Common myeloid progenitor, CD34-positive (primary cell): Measurements from ENCODE around the gene HGS.

Source experiments
- CTCF ChIA-PET: fragments of 350-600 bp; sonication (Branson Sonifier 250); formaldehyde crosslinking; loops from one replicate; lab custom pipeline; 2021; ENCODE audit warnings: antibody characterized with exemption; lab: Charles Lee
- POLR2A ChIA-PET: fragments of 350-600 bp; sonication (Branson Sonifier 250); formaldehyde crosslinking; loops from one replicate; lab custom pipeline; 2021; ENCODE audit warnings: antibody characterized with exemption; lab: Charles Lee
- DNase-seq, 3 donors: peaks; one replicate each; pipeline versions ENCODE4 v3.0.0 to v3.0.0-alpha.2; 2013
- H3K27ac ChIP-seq, 2 experiments: 1 replicate in 1 of 2; 2 replicates in 1 of 2; pipeline ENCODE4 v1.7.0; 2013; ENCODE audit warnings: inconsistent platforms in 2 of 2, low read length in 2 of 2, mild to moderate bottlenecking in 2 of 2, low read depth in 1 of 2, moderate library complexity in 1 of 2; ENCODE audit not compliant: severe bottlenecking in 2 of 2, insufficient read depth in 1 of 2, poor library complexity in 1 of 2
- H3K27me3 ChIP-seq, 5 experiments: replicated peaks in 2 of 5; 1 replicate in 3 of 5; 2 replicates in 2 of 5; pipeline versions ENCODE4 v1.6.1 to v1.7.0; 2013; ENCODE audit warnings: low read length in 4 of 5, mild to moderate bottlenecking in 2 of 5, moderate library complexity in 2 of 5, inconsistent platforms in 1 of 5; ENCODE audit not compliant: insufficient read depth in 5 of 5, control insufficient read depth in 4 of 5
- H3K36me3 ChIP-seq, 4 experiments: 1 replicate in 2 of 4; 2 replicates in 2 of 4; pipeline versions ENCODE4 v1.6.1 to v1.7.0; 2013; ENCODE audit warnings: low read length in 3 of 4, control low read depth in 1 of 4, mild to moderate bottlenecking in 1 of 4; ENCODE audit not compliant: control insufficient read depth in 4 of 4, insufficient read depth in 4 of 4
- H3K4me1 ChIP-seq, 4 experiments: 1 replicate in 3 of 4; 2 replicates in 1 of 4; pipeline versions ENCODE4 v1.6.1 to v1.7.1; 2013; ENCODE audit warnings: low read length in 3 of 4, mild to moderate bottlenecking in 3 of 4, control low read depth in 1 of 4, inconsistent platforms in 1 of 4, moderate library complexity in 1 of 4; ENCODE audit not compliant: control insufficient read depth in 4 of 4, insufficient read depth in 4 of 4; ENCODE audit errors: control extremely low read depth in 1 of 4
- H3K4me3 ChIP-seq, 7 experiments: 1 replicate in 4 of 7; 2 replicates in 3 of 7; pipeline versions ENCODE4 v1.5.1 to v1.7.0; 2013; ENCODE audit warnings: mild to moderate bottlenecking in 7 of 7, low read length in 6 of 7, moderate library complexity in 6 of 7, inconsistent platforms in 2 of 7, low read depth in 2 of 7, control low read depth in 1 of 7; ENCODE audit not compliant: insufficient read depth in 4 of 7, control insufficient read depth in 1 of 7; ENCODE audit errors: extremely low read depth in 1 of 7
- H3K9me3 ChIP-seq, 5 experiments: 1 replicate in 4 of 5; 2 replicates in 1 of 5; pipeline versions ENCODE4 v1.6.1 to v1.7.1; 2013; ENCODE audit warnings: low read length in 4 of 5, mild to moderate bottlenecking in 2 of 5, inconsistent platforms in 1 of 5, low read depth in 1 of 5, moderate library complexity in 1 of 5; ENCODE audit not compliant: control insufficient read depth in 4 of 5, insufficient read depth in 2 of 5; ENCODE audit errors: control extremely low read depth in 1 of 5
- WGBS: methylation state at CpG from one replicate; pipeline ENCODE4 v1.1.5; 2013; ENCODE audit not compliant: insufficient coverage; 5-methylcytosine and 5-hydroxymethylcytosine counted together

HGS gene

GRCh38 chr17:81708739-81709185 lies 25.0 kb downstream of the HGS start:
- no peak for DNase-seq
- Histone ChIP-seq H3K27me3 (no peaks in the 10 kb centered on the region), H3K36me3 (peaks cover 0 to 44% (median 16%) of the 10 kb centered on the region in 4 experiments), H3K4me3 (no peak overlapping the region), H3K27ac (no peak overlapping the region), H3K4me1 (peaks cover 0 to 46% (median 44%) of the 10 kb centered on the region in 4 experiments), H3K9me3 (no peaks in the 10 kb centered on the region)
- CTCF ChIA-PET: interaction anchor here (0.6 kb wide), 2 partner anchors 27 to 97 kb away, joined by 3 read pairs; no protein-coding TSS in a partner anchor
- POLR2A ChIA-PET: no interaction called here
- WGBS: 97% methylated on average over 17 of the region's 17 CpGs

GRCh38 chr17:81710514-81711308 lies 26.9 kb downstream of the HGS start:
- peaks cover 0 to 39% (median 14%) of the 10 kb centered on the region in 4 experiments for H3K36me3 ChIP-seq
- ChIA-PET CTCF (interaction anchor here (1.2 kb wide), 1 partner anchor 109 kb away, joined by 3 read pairs; no protein-coding TSS in a partner anchor), POLR2A (no interaction called here)
- peak in 2 of 3 donors; percentile 45 to 54 for DNase-seq
- peak overlapping the region in 6 of 7 experiments; percentile 6 to 66 (median 32) for H3K4me3 ChIP-seq
- H3K4me1 ChIP-seq: peaks cover 0 to 43% (median 34%) of the 10 kb centered on the region in 4 experiments
- H3K27me3 ChIP-seq: no peaks in the 10 kb centered on the region
- H3K27ac ChIP-seq: no peak overlapping the region
- no peaks in the 10 kb centered on the region for H3K9me3 ChIP-seq
- WGBS: 11% methylated on average over 29 of the region's 29 CpGs

GRCh38 chr17:81711814-81712467 lies 28.1 kb downstream of the HGS start, which contains the start of gene SLC25A10:
SLC25A10 (plus strand) TSS chr17:81712284; CDS start chr17:81712427, 143 bp downstream.
- H3K4me3 ChIP-seq: peak within 1 kb of the TSS; percentile 34 to 74 (median 60)
- H3K27ac ChIP-seq: peak within 1 kb of the TSS in 1 of 2 experiments; percentile 14
- H3K27me3 ChIP-seq: no peaks in the 10 kb centered on the region
- ChIA-PET POLR2A (no interaction called here), CTCF (no interaction called here)
- H3K36me3 ChIP-seq: peaks cover 0 to 33% (median 7%) of the 10 kb centered on the region in 4 experiments
- peaks cover 0 to 43% (median 34%) of the 10 kb centered on the region in 4 experiments for H3K4me1 ChIP-seq
- DNase-seq: peak; percentile 61 to 90 (median 84)
- WGBS: under 1% methylated on average over 77 of the region's 89 CpGs
- H3K9me3 ChIP-seq: no peaks in the 10 kb centered on the region

- Histone ChIP-seq H3K4me1 (peaks cover 0 to 43% (median 34%) of the 10 kb centered on the region in 4 experiments), H3K4me3 (peak overlapping the region; percentile 34 to 74 (median 60)), H3K27ac (peak overlapping the region in 1 of 2 experiments; percentile 14), H3K9me3 (no peaks in the 10 kb centered on the region), H3K27me3 (no peaks in the 10 kb centered on the region), H3K36me3 (peaks cover 0 to 33% (median 4%) of the 10 kb centered on the region in 4 experiments)
- ChIA-PET POLR2A (no interaction called here), CTCF (interaction anchor here (0.7 to 1.2 kb wide), 3 partner anchors 9 to 42 kb away, joined by 3 to 8 read pairs (median 3); no protein-coding TSS in a partner anchor)
- no peak for DNase-seq
- WGBS: 3% methylated on average over 35 of the region's 41 CpGs
Observed at GRCh38 chr17:81712468-81713003, 28.7 kb downstream of the HGS start.

- POLR2A ChIA-PET: no interaction called here
Observed at GRCh38 chr17:81713004-81713555, 29.3 kb downstream of the HGS start.

GRCh38 chr17:81713556-81714411 lies 30.0 kb downstream of the HGS start:
- H3K27ac ChIP-seq: no peak overlapping the region
- 91% methylated on average over 29 of the region's 36 CpGs for WGBS

More at GRCh38 chr17:81713004-81713555, 29.3 kb downstream of the HGS start:
- Histone ChIP-seq H3K27ac (peak overlapping the region in 1 of 2 experiments; percentile 14), H3K4me3 (peak overlapping the region in 4 of 7 experiments; percentile 60 to 74 (median 72)), H3K36me3 (peaks cover 0 to 31% (median 4%) of the 10 kb centered on the region in 4 experiments), H3K27me3 (no peaks in the 10 kb centered on the region), H3K9me3 (no peaks in the 10 kb centered on the region), H3K4me1 (peaks cover 0 to 43% (median 34%) of the 10 kb centered on the region in 4 experiments)
- CTCF ChIA-PET: interaction anchor here (0.7 to 1.2 kb wide), 3 partner anchors 8 to 42 kb away, joined by 3 to 8 read pairs (median 3); no protein-coding TSS in a partner anchor
- WGBS: 74% methylated on average over 18 of the region's 18 CpGs
- no peak for DNase-seq

More at GRCh38 chr17:81713556-81714411, 30.0 kb downstream of the HGS start:
- no peak for DNase-seq
- CTCF ChIA-PET: interaction anchor here (0.7 to 1.2 kb wide), 4 partner anchors 8 to 43 kb away, joined by 3 to 8 read pairs (median 4); no protein-coding TSS in a partner anchor
- no peaks in the 10 kb centered on the region for H3K9me3 ChIP-seq
- H3K4me1 ChIP-seq: peaks cover 0 to 43% (median 34%) of the 10 kb centered on the region in 4 experiments
- no peaks in the 10 kb centered on the region for H3K27me3 ChIP-seq
- POLR2A ChIA-PET: interaction anchor here (0.6 kb wide), 1 partner anchor 146 kb away, joined by 3 read pairs; no protein-coding TSS in a partner anchor
- peaks cover 0 to 24% (median 2%) of the 10 kb centered on the region in 4 experiments for H3K36me3 ChIP-seq
- H3K4me3 ChIP-seq: peak overlapping the region in 1 of 7 experiments; percentile 74
